K562 (cell line): ENCODE data around the gene MUC5AC. TPM values are rescaled to one million over a fixed set of nuclear protein-coding genes. Genes with fewer than 3 reads are reported as not detected.

ENCODE experiments used
- ATAC-seq: fragments of 200-7000 bp; cut with Tn5 transposase; 3 replicates; pipeline ENCODE4 v1.9.1; 2020; ENCODE audit warnings: moderate library complexity
- BruUV-seq: library from RNA; stranded (reverse); fragments of 400-500 nt; replicated peaks from 2 replicates; lab custom pipeline; 2021; lab: Mats Ljungman, UMichigan
- CTCF ChIA-PET: fragments of 300-600 bp; formaldehyde crosslinking; extraction: SDS; loops from one replicate; lab custom pipeline; 2021; ENCODE audit warnings: low intra/inter-chr PET ratio; lab: Yijun Ruan, JAX
- POLR2A ChIA-PET: fragments of 300-600, 350-650 bp; sonication (Branson Sonifier 250); formaldehyde crosslinking; extraction: SDS; loops from one replicate; lab custom pipeline; 2021; ENCODE audit warnings: antibody characterized with exemption, inconsistent platforms; lab: Yijun Ruan, JAX
- DNase-seq, 4 experiments: peaks; one replicate each; pipeline versions ENCODE4 v3.0.0 to v3.0.0-alpha.2; 2011 to 2018; ENCODE audit warnings: low spot score in 3 of 4, mixed read lengths in 3 of 4; ENCODE audit errors: extremely low read depth in 1 of 4
- FAIRE-seq: peaks from 2 replicates; lab custom pipeline; 2011; peaks lifted over from hg19 to GRCh38; lab: Jason Lieb, UNC
- H2AFZ ChIP-seq: 2 replicates; pipeline ENCODE4 v1.6.0; 2011; ENCODE audit warnings: low read depth, low read length, control low read depth, inconsistent platforms
- H3K27ac ChIP-seq: fragments of 200-600 bp; 3 replicates; pipeline ENCODE4 v1.8.0; 2011; ENCODE audit warnings: low read depth, mild to moderate bottlenecking, control low read depth, inconsistent platforms, low read length, moderate library complexity, mixed read lengths; ENCODE audit errors: extremely low read depth
- H3K27me3 ChIP-seq, 2 experiments: fragments of 300-600 bp in 1 of 2; 2 replicates in 1 of 2; 3 replicates in 1 of 2; pipeline versions ENCODE4 v1.6.0 to v1.8.0; 2011; ENCODE audit warnings: inconsistent platforms in 2 of 2, low read length in 2 of 2, mild to moderate bottlenecking in 1 of 2, mixed read lengths in 1 of 2, moderate library complexity in 1 of 2; ENCODE audit not compliant: control insufficient read depth in 2 of 2, insufficient read depth in 2 of 2
- H3K36me3 ChIP-seq: fragments of 300-600 bp; 3 replicates; pipeline ENCODE4 v1.8.0; 2011; ENCODE audit warnings: mild to moderate bottlenecking, low read length, inconsistent platforms; ENCODE audit not compliant: control insufficient read depth, insufficient read depth
- H3K4me1 ChIP-seq, 2 experiments: fragments of 200-600 bp in 1 of 2; replicated peaks in 1 of 2; 2 replicates in 1 of 2; 3 replicates in 1 of 2; pipeline versions ENCODE4 v1.5.1 to v1.8.0; 2011; ENCODE audit warnings: inconsistent platforms in 2 of 2, low read length in 2 of 2, mild to moderate bottlenecking in 1 of 2, mixed read lengths in 1 of 2, moderate library complexity in 1 of 2; ENCODE audit not compliant: control insufficient read depth in 2 of 2, insufficient read depth in 2 of 2
- H3K4me2 ChIP-seq: 2 replicates; pipeline ENCODE4 v1.6.1; 2011; ENCODE audit warnings: low read length, control low read depth, inconsistent platforms, mixed read lengths; ENCODE audit not compliant: insufficient read depth
- H3K4me3 ChIP-seq: fragments of 200-600 bp; sonication (generic), shearing (Covaris generic); 2 replicates; pipeline ENCODE4 v1.5.1; 2016; ENCODE audit warnings: control low read depth, inconsistent platforms
- H3K79me2 ChIP-seq: fragments of 200-600 bp; 3 replicates; pipeline ENCODE4 v1.8.0; 2011; ENCODE audit warnings: low read length, inconsistent platforms; ENCODE audit not compliant: control insufficient read depth, insufficient read depth
- H3K9ac ChIP-seq, 2 experiments: 2 replicates each; pipeline versions ENCODE4 v1.6.0 to v1.6.1; 2011; ENCODE audit warnings: low read depth in 2 of 2, low read length in 2 of 2, control low read depth in 1 of 2, inconsistent platforms in 1 of 2, mild to moderate bottlenecking in 1 of 2, mixed read lengths in 1 of 2; ENCODE audit not compliant: insufficient read depth in 1 of 2
- H3K9me1 ChIP-seq: one replicate; pipeline ENCODE4 v1.6.0; 2011; ENCODE audit warnings: inconsistent platforms, mild to moderate bottlenecking, low read length, moderate library complexity; ENCODE audit not compliant: control insufficient read depth, insufficient read depth
- H3K9me3 ChIP-seq: replicated peaks from 2 replicates; pipeline ENCODE4 v1.5.1; 2011; ENCODE audit warnings: low read depth, low read length, inconsistent platforms; ENCODE audit not compliant: control insufficient read depth, insufficient read depth
- H4K20me1 ChIP-seq: replicated peaks from 2 replicates; pipeline ENCODE4 v1.6.1; 2011; ENCODE audit warnings: low read length, inconsistent platforms, mixed read lengths; ENCODE audit not compliant: control insufficient read depth, insufficient read depth
- HMGN3 ChIP-seq: IDR thresholded peaks from 2 replicates; pipeline ENCODE4 v1.6.1; 2011; ENCODE audit warnings: borderline replicate concordance, low read depth, mild to moderate bottlenecking, mixed read lengths, low read length; ENCODE audit not compliant: insufficient read length; ENCODE audit errors: extremely low read depth
- HOMEZ ChIP-seq: fragments of 250-450 bp; sonication (Bioruptor Pico); IDR thresholded peaks from 2 replicates; pipeline ENCODE4 v1.4.0; 2020; ENCODE audit warnings: mild to moderate bottlenecking, moderate library complexity
- NFE2L1 ChIP-seq: fragments of 450-650 bp; IDR thresholded peaks from 2 replicates; pipeline ENCODE4 v1.6.1; 2016; ENCODE audit warnings: missing genetic modification characterization, low read depth, mild to moderate bottlenecking, missing compliant biosample characterization, moderate library complexity, borderline replicate concordance
- RBM25 ChIP-seq: fragments of 200-400 bp; formaldehyde crosslinking; IDR thresholded peaks from 2 replicates; pipeline ENCODE4 v1.6.1; 2018; ENCODE audit warnings: low read length, low read depth, moderate library complexity; ENCODE audit not compliant: severe bottlenecking
- whole genome bisulfite sequencing: fragments of 100-300 bp; shearing (Covaris generic); methylation state at CpG from one replicate; pipeline ENCODE4 v1.1.6; 2016; ENCODE audit warnings: low coverage, mixed read lengths; ENCODE audit not compliant: insufficient coverage; ENCODE audit errors: missing lambda C conversion rate; 5-methylcytosine and 5-hydroxymethylcytosine counted together
- in situ Hi-C: fragments of 300-500 bp; cut with MboI; formaldehyde crosslinking; loops from 4 replicates; pipeline ENCODE4 v1.15.0; 2018; ENCODE audit warnings: inconsistent platforms, mixed read lengths
- intact Hi-C: fragments of 100-400 bp; cut with micrococcal nuclease; formaldehyde crosslinking; loops from 2 replicates; pipeline ENCODE4 v1.14.2; 2022
- polyA plus RNA-seq, 8 experiments: library from polyadenylated mRNA; depleted of rRNA in 4 of 8; stranded (reverse) in 5 of 8; unstranded in 3 of 8; fragments of >200 nt; fragmentation: Nextera tagmentation in 2 of 8; fragmentation: Illumina TruSeq in 1 of 8; extraction: Ambion mirVana in 2 of 8; extraction: Trizol in 1 of 8; gene quantifications; 2 replicates each; pipeline versions ENCODE4 v1.2.1 to v1.2.3, GENCODE V29; 2011 to 2014; ENCODE audit warnings: inconsistent platforms in 1 of 8, missing spikeins in 1 of 8
- total RNA-seq, 7 experiments: library from RNA; depleted of rRNA in 6 of 7; stranded (reverse); fragments of >200 nt in 6 of 7; fragmentation: Illumina TruSeq in 2 of 7; extraction: Trizol in 2 of 7; gene quantifications; 2 replicates each; pipeline versions ENCODE4 v1.2.1 to v1.2.3, GENCODE V29; 2011 to 2021; ENCODE audit warnings: low replicate concordance in 1 of 7
- TF ChIP-seq, protein P1 (sequence below): sonication (generic); formaldehyde crosslinking; IDR thresholded peaks from 2 replicates; pipeline ENCODE4 v1.8.0; 2022; ENCODE audit warnings: missing genetic modification reagents, mild to moderate bottlenecking, borderline replicate concordance

MUC5AC gene
- total and polyA plus RNA-seq, 9 of the 15 experiments (the other 6 are each of a cell fraction or from before 2014, with no cell fraction given): not detected

- FAIRE-seq (no peak), ATAC-seq (no peak), DNase-seq (peak in 1 of 4 experiments; percentile 1)
- Histone ChIP-seq H3K9ac (no peak overlapping the region), H3K9me1 (no peaks in the 10 kb centered on the region), H3K4me2 (no peak overlapping the region), H3K27ac (no peak overlapping the region), H3K4me3 (no peak overlapping the region), H3K36me3 (no peaks in the 10 kb centered on the region), H3K9me3 (no peaks in the 10 kb centered on the region), H2AFZ (no peak overlapping the region), H3K27me3 (peaks cover 0 to 8% of the 10 kb centered on the region in 2 experiments; a peak in 3 of 5 replicates), H3K4me1 (peaks cover 0 to 15% of the 10 kb centered on the region in 2 experiments; a peak in 1 of 5 replicates), H3K79me2 (no peaks in the 10 kb centered on the region), H4K20me1 (no peaks in the 10 kb centered on the region)
- ChIA-PET POLR2A (interaction anchor here (0.7 kb wide), 1 partner anchor 359 kb away, joined by 3 read pairs; no protein-coding TSS in a partner anchor), CTCF (no interaction called here)
- BruUV-seq: no TSS peak
- in situ Hi-C loops: no loop called here
- intact Hi-C loops: no loop called here
- 1% methylated on average over 14 of the region's 17 CpGs for WGBS
- TF ChIP-seq HOMEZ (CRISPR knock-in tag): no peak
- TF ChIP-seq NFE2L1 (tag): no peak
- TF ChIP-seq HMGN3: no peak
- no peak for TF ChIP-seq RBM25
- TF ChIP-seq, protein P1, sequence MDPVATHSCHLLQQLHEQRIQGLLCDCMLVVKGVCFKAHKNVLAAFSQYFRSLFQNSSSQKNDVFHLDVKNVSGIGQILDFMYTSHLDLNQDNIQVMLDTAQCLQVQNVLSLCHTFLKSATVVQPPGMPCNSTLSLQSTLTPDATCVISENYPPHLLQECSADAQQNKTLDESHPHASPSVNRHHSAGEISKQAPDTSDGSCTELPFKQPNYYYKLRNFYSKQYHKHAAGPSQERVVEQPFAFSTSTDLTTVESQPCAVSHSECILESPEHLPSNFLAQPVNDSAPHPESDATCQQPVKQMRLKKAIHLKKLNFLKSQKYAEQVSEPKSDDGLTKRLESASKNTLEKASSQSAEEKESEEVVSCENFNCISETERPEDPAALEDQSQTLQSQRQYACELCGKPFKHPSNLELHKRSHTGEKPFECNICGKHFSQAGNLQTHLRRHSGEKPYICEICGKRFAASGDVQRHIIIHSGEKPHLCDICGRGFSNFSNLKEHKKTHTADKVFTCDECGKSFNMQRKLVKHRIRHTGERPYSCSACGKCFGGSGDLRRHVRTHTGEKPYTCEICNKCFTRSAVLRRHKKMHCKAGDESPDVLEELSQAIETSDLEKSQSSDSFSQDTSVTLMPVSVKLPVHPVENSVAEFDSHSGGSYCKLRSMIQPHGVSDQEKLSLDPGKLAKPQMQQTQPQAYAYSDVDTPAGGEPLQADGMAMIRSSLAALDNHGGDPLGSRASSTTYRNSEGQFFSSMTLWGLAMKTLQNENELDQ (CRISPR knock-in tag): no peak
Measured at GRCh38 chr11:1192741-1193325, 35.1 kb downstream of the MUC5AC start.
